HG02763 (cell line): ENCODE measurements around the gene INPP5K.
A peak's percentile ranks its signal among the peaks of the same experiment; 100 is the strongest.

ENCODE experiments used
- ATAC-seq: cut with Tn5 transposase; IDR thresholded peaks from one replicate; pipeline ENCODE4 v1.9.1; 2021; ENCODE audit warnings: mild to moderate bottlenecking, moderate library complexity; ENCODE audit not compliant: unreplicated experiment

Gene INPP5K

GRCh38 chr17:1486802-1487695 is 29.4 kb downstream of the INPP5K start:
- ATAC-seq, result no peak

- ATAC-seq, result no peak
Measured at GRCh38 chr17:1485423-1486376, 30.7 kb downstream of the INPP5K start.

GRCh38 chr17:1484676-1485422 is 31.6 kb downstream of the INPP5K start:
- ATAC-seq, result no peak

GRCh38 chr17:1484060-1484535 is 32.3 kb downstream of the INPP5K start:
- ATAC-seq, result no peak

GRCh38 chr17:1482680-1483079 is 33.7 kb downstream of the INPP5K start:
- no peak for ATAC-seq

GRCh38 chr17:1481736-1482135 is 34.7 kb downstream of the INPP5K start:
- no peak for ATAC-seq

- no peak for ATAC-seq
Measured at GRCh38 chr17:1480747-1481465, 35.5 kb downstream of the INPP5K start.

- no peak for ATAC-seq
Measured at GRCh38 chr17:1478418-1478817, 38.0 kb downstream of the INPP5K start.

- ATAC-seq, result no peak
Measured at GRCh38 chr17:1475321-1475854, 41.0 kb downstream of the INPP5K start.

- ATAC-seq, result peak; percentile 71
Measured at GRCh38 chr17:1474402-1475189, 41.8 kb downstream of the INPP5K start.

- no peak for ATAC-seq
Measured at GRCh38 chr17:1473841-1474240, 42.6 kb downstream of the INPP5K start.

GRCh38 chr17:1473170-1473569 is 43.2 kb downstream of the INPP5K start:
- ATAC-seq, result no peak

- ATAC-seq, result no peak
Measured at GRCh38 chr17:1471911-1472821, 44.2 kb downstream of the INPP5K start.

- no peak for ATAC-seq
Measured at GRCh38 chr17:1471490-1471889, 44.9 kb downstream of the INPP5K start.

GRCh38 chr17:1470755-1471462 is 45.5 kb downstream of the INPP5K start:
- ATAC-seq, result no peak

- no peak for ATAC-seq
Measured at GRCh38 chr17:1470071-1470754, 46.2 kb downstream of the INPP5K start.
